ENCODE measurements around the gene TMPRSS9. TPM values are rescaled to one million over a fixed set of nuclear protein-coding genes. Genes with fewer than 3 reads are reported as not detected.

The TMPRSS9 gene
- total RNA-seq, 3 donors from 2014 or later, result 0.17 to 0.41 TPM; not detected in 1

GRCh38 chr19:2330632-2331284 is 29.3 kb upstream of the TMPRSS9 start:
- intact Hi-C loops (cut with DNase I, micrococcal nuclease), result no loop called here
- Histone ChIP-seq H3K9me3 (no peaks in the 10 kb centered on the region), H3K4me3 (no peak overlapping the region), H3K4me1 (ENCODE audit: low read depth) (peaks cover 63% of the 10 kb centered on the region), H3K36me3 (ENCODE audit: low read depth) (no peaks in the 10 kb centered on the region)
- TF ChIP-seq CTCF (IDR thresholded peaks at IDR 0.05), result no peak
- DNase-seq, result peak; percentile 91 to 95 (median 94)
- peak; percentile 78 for ATAC-seq

- ATAC-seq (no peak), DNase-seq (peak in 1 of 3 donors; percentile 58)
- H3K36me3 ChIP-seq (ENCODE audit: low read depth), result no peaks in the 10 kb centered on the region
- H3K4me1 ChIP-seq (ENCODE audit: low read depth), result peaks cover 60% of the 10 kb centered on the region
- no peak overlapping the region for H3K4me3 ChIP-seq
- intact Hi-C loops (cut with DNase I, micrococcal nuclease), result no loop called here
- TF ChIP-seq CTCF (IDR thresholded peaks at IDR 0.05), result no peak
- H3K9me3 ChIP-seq, result no peaks in the 10 kb centered on the region
Measured at GRCh38 chr19:2331601-2332246, 28.3 kb upstream of the TMPRSS9 start.

GRCh38 chr19:2332341-2333026 is 27.6 kb upstream of the TMPRSS9 start:
- H3K4me1 ChIP-seq (ENCODE audit: low read depth), result peaks cover 54% of the 10 kb centered on the region
- H3K4me3 ChIP-seq, result no peak overlapping the region
- ATAC-seq (peak; percentile 37), DNase-seq (peak; percentile 65 to 84 (median 76))
- no peaks in the 10 kb centered on the region for H3K9me3 ChIP-seq
- intact Hi-C loops (cut with DNase I, micrococcal nuclease), result no loop called here
- H3K36me3 ChIP-seq (ENCODE audit: low read depth), result no peaks in the 10 kb centered on the region
- no peak for TF ChIP-seq CTCF (IDR thresholded peaks at IDR 0.05)

- TF ChIP-seq CTCF (IDR thresholded peaks at IDR 0.05), result no peak
- ATAC-seq (peak; percentile 38), DNase-seq (peak; percentile 70 to 87 (median 86))
- H3K4me3 ChIP-seq, result no peak overlapping the region
- no peaks in the 10 kb centered on the region for H3K36me3 ChIP-seq (ENCODE audit: low read depth)
- peaks cover 51% of the 10 kb centered on the region for H3K4me1 ChIP-seq (ENCODE audit: low read depth)
- no peaks in the 10 kb centered on the region for H3K9me3 ChIP-seq
- intact Hi-C loops (cut with DNase I, micrococcal nuclease), result no loop called here
Measured at GRCh38 chr19:2333027-2333806, 26.8 kb upstream of the TMPRSS9 start.

GRCh38 chr19:2333807-2334211 is 26.3 kb upstream of the TMPRSS9 start:
- peak in 1 of 3 donors; percentile 57 for DNase-seq
- Histone ChIP-seq H3K4me1 (ENCODE audit: low read depth) (peaks cover 51% of the 10 kb centered on the region), H3K9me3 (no peaks in the 10 kb centered on the region), H3K36me3 (ENCODE audit: low read depth) (no peaks in the 10 kb centered on the region), H3K4me3 (no peak overlapping the region)
- TF ChIP-seq CTCF (IDR thresholded peaks at IDR 0.05), result no peak
- intact Hi-C loops (cut with DNase I, micrococcal nuclease), result no loop called here
- ATAC-seq, result peak; percentile 1

Data from mucosa of descending colon (tissue), 3 donors.